Neutrophil (primary cell): ENCODE data around the gene ANKRD28.
"Not testable (repeated sequence)": the region's sequence is repeated elsewhere in the genome, so short reads cannot be mapped to it uniquely, and the experiment has no call there.

Experiments
- H3K27ac ChIP-seq: fragments of 200-600 bp; sonication (generic); 2 replicates; pipeline ENCODE4 v1.5.1; 2016; ENCODE audit warnings: mild to moderate bottlenecking, moderate library complexity
- H3K27me3 ChIP-seq: fragments of 200-600 bp; sonication (generic); 2 replicates; pipeline ENCODE4 v1.6.0; 2016; ENCODE audit warnings: mild to moderate bottlenecking
- H3K36me3 ChIP-seq: fragments of 200-600 bp; sonication (generic); 2 replicates; pipeline ENCODE4 v1.5.1; 2017
- H3K4me1 ChIP-seq, 2 experiments: fragments of 200-600 bp in 1 of 2; sonication (generic) in 1 of 2; 1 replicate in 1 of 2; 2 replicates in 1 of 2; pipeline versions ENCODE4 v1.5.1 to v1.6.1; 2013 to 2016; ENCODE audit warnings: low read depth in 1 of 2, low read length in 1 of 2, mild to moderate bottlenecking in 1 of 2, moderate library complexity in 1 of 2; ENCODE audit not compliant: control insufficient read depth in 1 of 2, insufficient read depth in 1 of 2
- H3K4me3 ChIP-seq, 2 experiments: fragments of 200-600 bp in 1 of 2; sonication (generic) in 1 of 2; 1 replicate in 1 of 2; 2 replicates in 1 of 2; pipeline ENCODE4 v1.5.1; 2013 to 2016; ENCODE audit warnings: low read depth in 1 of 2, low read length in 1 of 2, mild to moderate bottlenecking in 1 of 2, moderate library complexity in 1 of 2
- H3K9me3 ChIP-seq: fragments of 200-600 bp; sonication (generic); 2 replicates; pipeline ENCODE4 v1.5.1; 2016
- CTCF ChIP-seq: fragments of 200-600 bp; sonication (generic); IDR thresholded peaks from 2 replicates; pipeline ENCODE4 v1.5.1; 2016; ENCODE audit warnings: antibody characterized with exemption

Gene ANKRD28

GRCh38 chr3:15781131-15781530, 16.6 kb downstream of the ANKRD28 start:
- Histone ChIP-seq H3K4me3 (no peak overlapping the region), H3K4me1 (no peaks in the 10 kb centered on the region), H3K36me3 (peaks cover 6% of the 10 kb centered on the region), H3K27ac (no peak overlapping the region), H3K9me3 (no peaks in the 10 kb centered on the region), H3K27me3 (no peaks in the 10 kb centered on the region)
- no peak for TF ChIP-seq CTCF

DNA sequence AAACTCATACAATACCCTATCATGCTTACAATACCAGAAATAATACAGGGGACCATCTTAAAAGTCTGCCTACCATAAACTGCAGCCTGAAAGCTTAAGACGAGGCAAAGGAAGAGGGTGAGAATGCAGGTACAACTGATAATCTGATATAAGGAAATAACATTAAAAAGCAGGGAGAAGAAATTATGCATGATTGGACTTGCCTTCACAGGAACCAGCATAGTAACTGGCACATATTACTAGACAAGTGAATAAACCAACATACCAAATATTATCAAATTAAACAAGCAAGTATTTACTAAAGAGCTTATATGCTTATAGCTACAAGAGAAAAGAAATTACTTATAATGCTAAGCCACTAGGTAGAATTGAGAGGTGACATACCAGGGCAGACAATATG, 18.7 kb downstream of the ANKRD28 start:
- Histone ChIP-seq H3K36me3 (peaks cover 6% of the 10 kb centered on the region), H3K9me3 (no peaks in the 10 kb centered on the region), H3K4me1 (no peaks in the 10 kb centered on the region), H3K27ac (no peak overlapping the region), H3K27me3 (no peaks in the 10 kb centered on the region), H3K4me3 (no peak overlapping the region)
- TF ChIP-seq CTCF, result no peak

- H3K27ac ChIP-seq, result no peak overlapping the region
- peaks cover 6% of the 10 kb centered on the region for H3K36me3 ChIP-seq
- H3K27me3 ChIP-seq, result no peaks in the 10 kb centered on the region
- H3K4me1 ChIP-seq, result no peaks in the 10 kb centered on the region
- no peak for TF ChIP-seq CTCF
- no peak overlapping the region for H3K4me3 ChIP-seq
- no peaks in the 10 kb centered on the region for H3K9me3 ChIP-seq
These were observed 19.4 kb downstream of the ANKRD28 start for GRCh38 chr3:15778332-15778858.

- H3K27me3 ChIP-seq, H3K27ac ChIP-seq, H3K4me3 ChIP-seq, H3K4me1 ChIP-seq, H3K36me3 ChIP-seq, H3K9me3 ChIP-seq: not testable (repeated sequence)
These were observed 22.7 kb downstream of the ANKRD28 start for GRCh38 chr3:15774931-15775560.

- Histone ChIP-seq H3K4me3 (no peak overlapping the region), H3K27ac (no peak overlapping the region), H3K4me1 (peaks cover 11 to 12% of the 10 kb centered on the region in 2 experiments), H3K27me3 (no peaks in the 10 kb centered on the region), H3K9me3 (no peaks in the 10 kb centered on the region), H3K36me3 (no peaks in the 10 kb centered on the region)
- TF ChIP-seq CTCF, result no peak
These were observed 26.3 kb downstream of the ANKRD28 start for GRCh38 chr3:15771444-15771843.

DNA sequence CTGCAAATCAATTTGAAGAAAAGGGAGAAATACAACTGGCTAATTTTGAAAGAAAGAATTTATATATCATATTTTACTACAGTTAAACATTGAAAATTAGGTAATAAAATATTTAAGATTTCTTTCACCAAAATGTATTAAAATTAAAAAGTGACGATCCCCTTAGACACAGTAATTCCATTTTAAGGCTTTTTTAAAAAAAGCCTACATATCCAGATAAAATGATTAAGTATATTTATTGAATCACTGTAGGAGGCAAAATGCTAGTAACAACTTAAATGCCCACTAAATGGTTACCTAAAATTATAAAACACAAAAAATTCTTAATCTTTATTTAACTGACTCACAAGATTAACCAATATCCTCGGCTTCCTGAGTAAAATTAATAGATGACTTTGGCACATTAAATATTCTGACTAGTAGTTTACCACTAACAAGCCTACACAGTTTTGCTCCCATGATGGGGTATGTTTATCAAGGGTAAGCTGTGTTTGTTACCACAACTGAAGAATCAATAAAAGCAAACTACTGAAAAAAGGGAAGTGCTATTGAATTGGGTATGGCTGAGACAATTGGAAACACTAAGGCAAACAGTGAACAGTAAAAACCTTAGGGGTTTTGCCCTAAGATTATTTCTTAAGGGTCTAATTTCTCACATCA, 28.4 kb downstream of the ANKRD28 start:
- peaks cover 11 to 12% of the 10 kb centered on the region in 2 experiments for H3K4me1 ChIP-seq
- no peak overlapping the region for H3K27ac ChIP-seq
- TF ChIP-seq CTCF, result no peak
- H3K9me3 ChIP-seq, result no peaks in the 10 kb centered on the region
- no peak overlapping the region for H3K4me3 ChIP-seq
- no peaks in the 10 kb centered on the region for H3K27me3 ChIP-seq
- peaks cover 4% of the 10 kb centered on the region for H3K36me3 ChIP-seq
